Left ventricle myocardium inferior (tissue), 1 donor: Measurements from ENCODE around the gene RSPH1. TPM values are rescaled to one million over a fixed set of nuclear protein-coding genes. Genes with fewer than 3 reads are reported as not detected.

ENCODE experiments used
- DNase-seq: peaks from one replicate; pipeline ENCODE4 v3.0.0-alpha.2; 2020
- H3K27ac ChIP-seq: fragments of 200-600 bp; replicated peaks from 2 replicates; pipeline ENCODE4 v1.8.0; 2021
- H3K27me3 ChIP-seq: fragments of 200-600 bp; 2 replicates; pipeline ENCODE4 v1.8.0; 2021; ENCODE audit warnings: low read depth
- H3K36me3 ChIP-seq: fragments of 200-600 bp; 2 replicates; pipeline ENCODE4 v1.8.0; 2021
- H3K4me1 ChIP-seq: fragments of 200-600 bp; 2 replicates; pipeline ENCODE4 v1.8.0; 2021
- H3K4me3 ChIP-seq: fragments of 200-600 bp; 2 replicates; pipeline ENCODE4 v1.8.0; 2021; ENCODE audit warnings: mild to moderate bottlenecking, moderate library complexity
- H3K9me3 ChIP-seq: fragments of 200-600 bp; replicated peaks from 2 replicates; pipeline ENCODE4 v1.8.0; 2021
- intact Hi-C: fragments of 100-400 bp; cut with micrococcal nuclease; formaldehyde crosslinking; loops from one replicate; pipeline ENCODE4 v1.11.0; 2022
- total RNA-seq: library from RNA; stranded (reverse); fragmentation: NEBNext Ultra II Directional; extraction: Animal tissue kit (Norgen Biotek cat#: 25700); gene quantifications from one replicate; pipeline ENCODE4 v1.2.1, GENCODE V29; 2021
- TF ChIP-seq, protein P1 (sequence below): fragments of 200-600 bp; IDR thresholded peaks from 2 replicates; pipeline ENCODE4 v1.8.0; 2021; ENCODE audit warnings: antibody characterized with exemption, mild to moderate bottlenecking, borderline replicate concordance
- donor health status: DM: no; HTN: yes; CAD: no; lungs with severe emphysema.

The RSPH1 gene
- total RNA-seq, 1 donor from 2014 or later, result not detected

DNA sequence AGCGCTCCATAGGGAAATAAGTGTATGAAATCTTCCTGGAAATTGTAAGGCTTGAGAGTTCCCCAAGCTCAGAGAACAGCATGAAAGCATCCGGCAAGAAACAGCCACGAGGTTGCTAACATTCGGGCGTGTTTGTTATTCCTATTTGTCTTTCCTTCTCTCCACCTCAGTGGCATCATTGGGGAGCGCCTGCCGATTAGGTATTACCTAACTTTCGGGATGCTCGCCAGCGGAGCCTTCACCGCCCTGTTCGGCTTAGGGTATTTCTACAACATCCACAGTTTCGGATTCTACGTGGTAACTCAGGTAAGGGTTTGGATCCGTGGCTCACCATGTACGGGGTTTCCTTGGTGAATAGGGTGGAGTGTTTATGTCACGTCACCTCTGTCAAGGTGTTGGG, 43.3 kb upstream of the RSPH1 start:
- H3K27ac ChIP-seq, result no peak overlapping the region
- DNase-seq, result no peak
- intact Hi-C loops, result no loop called here
- H3K36me3 ChIP-seq, result peaks cover 23% of the 10 kb centered on the region
- no peak overlapping the region for H3K4me3 ChIP-seq
- no peaks in the 10 kb centered on the region for H3K27me3 ChIP-seq
- peaks cover 13% of the 10 kb centered on the region for H3K4me1 ChIP-seq
- H3K9me3 ChIP-seq, result no peaks in the 10 kb centered on the region
- TF ChIP-seq, protein P1, sequence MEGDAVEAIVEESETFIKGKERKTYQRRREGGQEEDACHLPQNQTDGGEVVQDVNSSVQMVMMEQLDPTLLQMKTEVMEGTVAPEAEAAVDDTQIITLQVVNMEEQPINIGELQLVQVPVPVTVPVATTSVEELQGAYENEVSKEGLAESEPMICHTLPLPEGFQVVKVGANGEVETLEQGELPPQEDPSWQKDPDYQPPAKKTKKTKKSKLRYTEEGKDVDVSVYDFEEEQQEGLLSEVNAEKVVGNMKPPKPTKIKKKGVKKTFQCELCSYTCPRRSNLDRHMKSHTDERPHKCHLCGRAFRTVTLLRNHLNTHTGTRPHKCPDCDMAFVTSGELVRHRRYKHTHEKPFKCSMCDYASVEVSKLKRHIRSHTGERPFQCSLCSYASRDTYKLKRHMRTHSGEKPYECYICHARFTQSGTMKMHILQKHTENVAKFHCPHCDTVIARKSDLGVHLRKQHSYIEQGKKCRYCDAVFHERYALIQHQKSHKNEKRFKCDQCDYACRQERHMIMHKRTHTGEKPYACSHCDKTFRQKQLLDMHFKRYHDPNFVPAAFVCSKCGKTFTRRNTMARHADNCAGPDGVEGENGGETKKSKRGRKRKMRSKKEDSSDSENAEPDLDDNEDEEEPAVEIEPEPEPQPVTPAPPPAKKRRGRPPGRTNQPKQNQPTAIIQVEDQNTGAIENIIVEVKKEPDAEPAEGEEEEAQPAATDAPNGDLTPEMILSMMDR, result no peak

DNA sequence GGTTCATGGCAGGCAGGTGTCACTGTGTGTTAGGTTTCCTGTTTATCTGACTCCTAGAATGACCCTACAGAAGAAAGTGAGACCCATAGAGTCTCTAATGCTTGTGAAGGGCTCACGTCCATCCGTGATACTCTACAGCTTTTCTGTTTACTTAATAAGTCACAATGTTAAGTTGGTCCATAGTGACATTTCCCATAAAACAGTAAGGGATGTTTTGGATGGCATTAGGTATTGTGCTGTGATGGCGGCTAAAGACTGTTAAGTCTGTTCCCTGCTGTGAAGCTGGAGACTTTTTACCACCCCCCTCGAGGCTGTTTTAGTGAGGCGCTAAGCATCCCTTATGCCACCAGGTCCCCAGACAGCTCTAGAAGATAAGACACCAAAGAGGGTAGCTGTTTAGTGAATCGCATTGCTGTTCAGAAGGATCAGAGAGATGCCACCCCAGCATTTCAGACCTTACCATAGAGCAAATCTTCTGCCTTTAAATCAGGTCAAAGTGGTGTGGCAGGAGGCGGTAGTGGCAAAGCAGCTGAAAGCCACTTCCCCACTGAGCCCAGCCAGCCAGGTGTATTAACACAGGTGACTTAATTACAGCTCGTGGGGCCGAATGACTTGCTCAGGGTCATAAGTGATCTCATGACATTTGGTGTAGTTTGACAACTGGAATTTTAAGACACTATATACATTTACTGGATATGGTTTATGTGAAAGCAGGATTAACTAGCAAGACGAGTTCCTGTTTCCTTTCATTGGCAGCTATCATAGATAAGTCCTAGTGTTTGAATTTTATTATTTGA, 42.7 kb upstream of the RSPH1 start:
- no peaks in the 10 kb centered on the region for H3K27me3 ChIP-seq
- no peak for DNase-seq
- no peaks in the 10 kb centered on the region for H3K9me3 ChIP-seq
- H3K4me1 ChIP-seq, result peaks cover 13% of the 10 kb centered on the region
- intact Hi-C loops, result no loop called here
- peaks cover 17% of the 10 kb centered on the region for H3K36me3 ChIP-seq
- no peak overlapping the region for H3K27ac ChIP-seq
- TF ChIP-seq, protein P1, result no peak
- no peak overlapping the region for H3K4me3 ChIP-seq

DNA sequence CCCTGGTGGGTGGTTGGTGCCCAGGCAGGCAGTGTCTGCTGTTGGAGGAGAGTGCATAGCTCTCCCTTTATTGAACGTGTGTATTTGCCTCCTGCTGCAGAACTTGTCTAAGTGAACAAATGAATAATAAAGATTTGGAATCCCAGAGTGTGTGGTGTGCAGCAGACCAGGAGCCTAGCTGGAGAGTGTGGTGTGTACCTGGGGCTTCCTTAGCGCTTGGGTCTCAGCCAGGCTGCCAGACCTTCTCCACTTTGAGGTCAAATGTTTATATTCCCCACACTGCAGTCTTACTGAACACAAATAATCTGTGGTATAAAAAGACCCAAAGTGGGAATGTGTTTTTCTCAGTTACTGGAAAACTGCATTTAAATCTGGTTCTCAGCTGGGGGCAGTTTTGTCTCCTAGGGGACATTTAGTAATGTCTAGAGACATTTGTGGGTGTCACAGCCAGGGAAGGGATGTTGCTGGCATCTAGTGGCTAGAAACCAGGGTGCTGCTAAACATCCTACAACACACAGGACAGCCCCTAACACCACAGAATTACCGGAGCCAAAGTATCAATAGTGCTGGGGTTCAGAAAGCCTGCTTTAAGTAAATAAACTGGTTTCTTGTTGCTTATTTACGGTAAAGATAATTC, 41.2 kb upstream of the RSPH1 start:
- intact Hi-C loops, result no loop called here

DNA sequence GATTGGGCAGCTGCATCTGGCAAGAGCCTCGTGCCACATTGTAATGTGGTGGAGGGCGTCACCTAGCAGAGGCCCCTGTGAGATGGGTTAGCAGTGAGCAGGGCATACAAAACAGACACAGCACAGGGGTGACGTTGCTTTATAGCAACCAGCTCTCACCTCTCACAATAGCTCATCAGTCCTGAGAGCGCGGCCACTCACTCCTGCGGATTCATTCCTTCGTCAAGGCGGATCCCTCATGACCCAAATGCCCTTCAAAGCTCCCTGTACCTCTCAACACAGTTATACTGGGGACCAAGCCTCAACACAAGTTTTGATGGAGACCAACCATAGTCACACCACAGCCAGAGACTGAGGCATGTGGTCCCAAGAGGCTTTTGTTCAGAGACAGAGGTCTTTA, 40.6 kb upstream of the RSPH1 start:
- intact Hi-C loops, result no loop called here
- Histone ChIP-seq H3K27ac (no peak overlapping the region), H3K9me3 (no peaks in the 10 kb centered on the region), H3K27me3 (no peaks in the 10 kb centered on the region), H3K36me3 (peaks cover 4% of the 10 kb centered on the region), H3K4me1 (peaks cover 24% of the 10 kb centered on the region), H3K4me3 (no peak overlapping the region)
- TF ChIP-seq, protein P1, result no peak
- DNase-seq, result no peak

More for the DNA sequence above, 41.2 kb upstream of the RSPH1 start:
- TF ChIP-seq, protein P1, result peak; percentile 31
- DNase-seq, result no peak
- Histone ChIP-seq H3K4me1 (peaks cover 24% of the 10 kb centered on the region), H3K9me3 (no peaks in the 10 kb centered on the region), H3K27ac (no peak overlapping the region), H3K36me3 (peaks cover 4% of the 10 kb centered on the region), H3K4me3 (no peak overlapping the region), H3K27me3 (no peaks in the 10 kb centered on the region)

DNA sequence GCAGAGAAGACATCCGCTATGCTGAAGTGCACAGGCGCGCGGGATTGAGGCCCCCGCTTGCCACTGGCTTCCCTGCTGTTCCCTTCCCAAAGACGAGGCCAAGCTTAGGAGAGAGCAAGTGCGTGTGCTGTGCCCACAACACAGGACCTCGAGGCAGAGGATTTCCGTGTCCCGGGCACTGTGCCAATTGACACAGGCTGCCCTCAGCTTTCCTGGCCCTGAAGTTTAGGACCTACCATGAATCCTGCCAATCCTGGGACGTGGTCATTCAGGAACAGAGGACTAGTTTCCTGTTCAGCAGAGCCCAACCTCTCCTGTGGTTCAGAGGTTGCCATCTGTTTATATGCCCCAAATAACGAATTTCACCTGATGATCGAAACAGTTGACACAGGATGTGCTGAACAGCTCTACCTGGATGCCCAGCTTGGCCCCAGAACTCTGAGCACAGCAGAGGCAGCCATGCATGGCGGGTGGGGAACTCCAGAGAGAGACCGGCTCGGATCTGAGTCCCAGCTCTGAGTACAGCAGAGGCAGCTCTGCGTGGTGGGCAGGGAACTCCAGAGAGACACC, 39.7 kb upstream of the RSPH1 start:
- Histone ChIP-seq H3K9me3 (no peaks in the 10 kb centered on the region), H3K4me3 (no peak overlapping the region), H3K27ac (no peak overlapping the region), H3K36me3 (no peaks in the 10 kb centered on the region), H3K4me1 (peaks cover 24% of the 10 kb centered on the region), H3K27me3 (no peaks in the 10 kb centered on the region)
- intact Hi-C loops, result no loop called here
- TF ChIP-seq, protein P1, result no peak
- no peak for DNase-seq
